HG02571 (cell line): ENCODE data around the gene RYR2.

Experiments used
- ATAC-seq: cut with Tn5 transposase; IDR thresholded peaks from one replicate; pipeline ENCODE4 v1.9.1; 2021; ENCODE audit warnings: mild to moderate bottlenecking, moderate library complexity; ENCODE audit not compliant: unreplicated experiment

The RYR2 gene

GRCh38 chr1:237619553-237619952 is 577.6 kb downstream of the RYR2 start:
- ATAC-seq, result no peak

DNA sequence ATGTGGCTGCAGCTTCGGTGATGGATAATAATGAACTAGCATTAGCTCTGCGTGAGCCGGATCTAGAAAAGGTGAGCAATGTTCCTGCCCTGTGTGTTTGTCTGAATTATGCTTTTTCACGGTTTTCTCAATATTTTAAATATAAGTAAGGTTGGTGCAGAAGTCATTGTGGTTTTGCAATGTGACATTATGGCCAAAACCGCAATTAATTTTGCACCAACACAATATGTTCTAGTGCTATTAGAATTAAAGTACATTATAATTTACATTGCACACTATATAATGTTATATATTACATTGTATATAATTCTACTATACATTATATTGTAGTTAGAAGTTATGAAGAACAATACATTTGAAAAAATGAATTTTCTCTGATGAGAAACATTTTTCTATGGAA is 592.9 kb downstream of the RYR2 start:
- no peak for ATAC-seq

GRCh38 chr1:237638555-237638954 is 596.6 kb downstream of the RYR2 start:
- no peak for ATAC-seq

DNA sequence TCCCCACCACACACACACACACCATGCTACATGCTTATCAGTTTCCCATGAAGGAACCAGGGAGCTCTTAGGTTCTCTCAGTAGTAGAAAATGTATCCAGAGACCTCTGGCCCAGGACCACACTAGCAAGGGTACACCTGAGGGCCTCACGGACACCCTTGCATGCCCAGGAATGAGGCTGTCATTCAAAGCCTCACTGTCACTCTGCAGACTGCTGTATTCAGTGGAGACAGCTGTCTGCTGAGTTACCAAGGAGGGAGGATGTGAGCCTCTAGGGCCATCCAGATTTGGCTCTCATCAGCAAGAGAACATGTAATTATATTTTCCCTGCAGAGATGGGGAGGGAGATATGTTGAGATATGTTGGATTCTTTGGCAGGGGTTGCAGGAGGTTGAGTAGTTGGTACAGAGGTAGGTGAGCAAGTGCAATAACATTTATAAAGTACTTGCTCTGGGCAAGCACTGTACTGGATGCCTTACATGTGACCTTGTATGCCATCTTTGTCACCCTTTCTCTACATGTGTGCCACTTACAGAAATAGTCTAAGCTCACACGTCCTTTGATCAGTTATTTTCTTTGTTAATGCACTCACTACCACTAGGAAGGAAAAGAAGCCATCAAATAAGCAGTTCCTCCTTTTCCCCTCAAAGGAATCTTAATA is 598.2 kb downstream of the RYR2 start:
- ATAC-seq, result no peak

DNA sequence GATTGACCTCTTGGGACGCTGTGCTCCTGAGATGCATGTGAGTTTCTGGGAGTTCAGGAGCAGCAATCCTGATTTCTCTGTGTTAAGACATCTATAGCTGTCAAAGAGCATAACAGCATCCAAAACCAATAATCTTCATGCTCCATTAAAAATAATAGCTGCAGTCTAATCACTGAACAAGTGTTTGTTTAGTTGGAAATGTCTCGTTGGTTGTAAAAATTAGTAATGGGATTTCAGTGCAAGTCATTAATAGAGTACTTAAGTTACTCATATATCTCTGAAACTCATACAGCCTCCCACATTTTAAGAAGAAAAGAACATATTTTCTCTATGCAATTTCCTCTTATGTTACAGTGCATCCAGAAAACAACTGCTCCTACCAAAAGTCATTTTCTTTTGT is 599.0 kb downstream of the RYR2 start:
- ATAC-seq, result no peak

- ATAC-seq, result no peak
These were observed 608.8 kb downstream of the RYR2 start for GRCh38 chr1:237650809-237651208.

- no peak for ATAC-seq
These were observed 613.8 kb downstream of the RYR2 start for GRCh38 chr1:237655778-237656177.

DNA sequence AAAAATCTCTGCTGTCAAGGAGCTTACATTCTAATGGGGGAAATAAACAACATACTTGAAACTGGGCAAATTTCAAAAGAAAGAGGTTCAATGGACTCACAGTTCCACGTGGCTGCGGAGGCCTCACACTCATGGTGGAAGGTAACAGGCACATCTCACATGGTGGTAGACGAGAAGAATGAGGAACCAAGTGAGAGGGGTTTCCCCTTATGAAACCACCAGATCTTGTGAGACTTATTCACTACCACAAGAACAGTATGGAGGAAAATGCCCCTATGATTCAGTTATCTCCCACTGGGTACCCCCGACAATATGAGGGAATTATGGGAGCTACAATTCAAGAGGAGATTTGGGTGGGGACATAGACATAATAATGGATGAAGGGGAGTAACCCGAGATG is 622.4 kb downstream of the RYR2 start:
- no peak for ATAC-seq

GRCh38 chr1:237670302-237670701 is 628.3 kb downstream of the RYR2 start:
- ATAC-seq, result no peak

DNA sequence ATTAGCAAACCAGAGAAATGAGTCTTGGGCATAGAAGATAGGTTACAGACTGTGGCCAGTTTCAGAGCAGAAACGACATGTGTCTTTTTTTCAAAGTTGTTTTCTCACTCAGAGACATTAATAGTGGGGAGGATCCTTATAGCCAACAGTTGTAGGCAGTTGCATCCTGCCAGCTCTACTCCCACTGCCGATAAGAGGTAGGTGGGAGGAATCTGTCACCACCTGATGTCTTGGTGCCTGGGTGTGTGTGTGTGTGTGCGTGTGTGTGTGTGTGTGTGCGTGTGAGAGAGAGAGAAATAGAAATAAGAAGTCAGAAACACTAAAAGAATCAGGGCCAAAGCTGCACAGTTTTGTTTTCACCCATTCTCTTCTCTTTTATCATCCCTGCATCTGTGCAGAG is 629.3 kb downstream of the RYR2 start:
- no peak for ATAC-seq

- no peak for ATAC-seq
These were observed 630.0 kb downstream of the RYR2 start for GRCh38 chr1:237671935-237672334.

- ATAC-seq, result no peak
These were observed 630.8 kb downstream of the RYR2 start for GRCh38 chr1:237672748-237673147.

GRCh38 chr1:237673631-237674030 is 631.6 kb downstream of the RYR2 start:
- ATAC-seq, result no peak

- ATAC-seq, result no peak
These were observed 636.0 kb downstream of the RYR2 start for GRCh38 chr1:237677979-237678378.

DNA sequence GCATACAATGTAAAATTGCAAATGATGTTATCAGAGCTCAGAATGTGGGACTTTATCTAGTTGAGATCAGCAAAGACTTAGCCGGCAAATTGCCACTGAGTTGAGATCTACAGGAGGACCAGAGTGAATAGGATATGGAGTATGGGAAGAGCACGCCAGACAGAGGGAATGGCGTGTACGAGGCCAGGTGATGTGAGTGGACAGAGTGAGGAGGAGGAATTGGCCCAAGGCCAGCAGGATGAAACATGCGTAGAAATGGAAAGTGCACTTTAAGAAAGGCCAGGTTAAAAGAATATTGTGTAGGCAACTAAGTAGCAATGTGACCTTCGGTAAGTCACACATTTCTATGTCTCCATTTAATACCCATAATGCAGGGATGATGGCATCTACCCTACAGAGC is 637.7 kb downstream of the RYR2 start:
- ATAC-seq, result no peak

DNA sequence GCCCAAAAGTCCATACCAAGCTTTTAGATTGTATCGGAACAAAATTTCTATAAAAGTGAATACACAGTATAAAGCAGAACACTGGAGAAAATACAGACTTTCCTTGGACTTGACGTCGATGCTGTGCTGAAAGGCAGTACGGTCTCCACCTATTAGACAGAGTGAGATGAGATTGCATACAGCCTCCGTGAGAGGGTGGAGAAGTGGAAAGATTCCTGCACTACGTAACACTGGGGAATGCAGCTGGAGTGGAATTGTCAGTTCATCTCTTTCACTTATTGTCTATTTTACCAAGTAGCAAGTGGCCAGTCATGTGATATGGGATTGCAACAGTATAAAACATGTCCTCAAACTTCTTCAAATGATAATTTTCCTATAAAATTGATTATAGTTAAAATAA is 639.2 kb downstream of the RYR2 start:
- no peak for ATAC-seq

DNA sequence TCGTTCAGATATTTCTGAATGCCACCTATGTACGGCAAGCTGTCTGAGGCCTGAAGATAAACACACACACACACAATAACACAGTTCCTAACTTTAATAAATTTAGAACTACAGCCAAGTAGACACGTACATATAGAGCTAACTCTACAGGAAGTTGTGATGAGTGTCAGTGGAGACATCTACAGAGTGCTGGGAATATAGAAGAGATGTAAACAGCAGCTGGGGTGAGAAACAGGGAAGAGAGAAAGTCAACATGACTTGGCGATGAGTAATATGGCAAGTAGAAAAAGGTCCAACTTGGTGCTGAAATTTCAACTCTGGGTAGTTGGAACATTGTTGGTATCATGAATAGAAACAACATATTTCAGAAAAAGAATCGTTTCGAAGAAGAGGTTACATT is 642.3 kb downstream of the RYR2 start:
- no peak for ATAC-seq

GRCh38 chr1:237685551-237685950 is 643.6 kb downstream of the RYR2 start:
- ATAC-seq, result no peak

DNA sequence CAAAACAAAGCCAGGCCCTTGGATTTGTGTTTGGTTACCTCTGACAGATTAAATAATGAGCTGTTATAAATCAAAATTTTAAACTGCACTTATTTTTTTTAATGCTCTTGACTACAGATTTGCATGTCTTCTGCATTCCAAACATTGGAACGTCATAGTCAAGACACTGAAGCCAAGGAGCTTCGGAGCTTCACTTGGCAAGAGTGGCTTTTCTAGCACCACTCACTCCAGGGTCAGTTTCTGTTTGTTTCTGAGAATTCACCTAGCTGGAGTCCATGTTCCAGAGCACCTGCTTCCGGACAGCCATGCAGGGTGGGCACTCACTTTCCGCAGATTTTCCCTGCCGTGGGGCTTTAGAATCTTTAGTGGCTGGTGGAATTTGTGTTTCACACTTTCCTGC is 645.8 kb downstream of the RYR2 start:
- no peak for ATAC-seq

DNA sequence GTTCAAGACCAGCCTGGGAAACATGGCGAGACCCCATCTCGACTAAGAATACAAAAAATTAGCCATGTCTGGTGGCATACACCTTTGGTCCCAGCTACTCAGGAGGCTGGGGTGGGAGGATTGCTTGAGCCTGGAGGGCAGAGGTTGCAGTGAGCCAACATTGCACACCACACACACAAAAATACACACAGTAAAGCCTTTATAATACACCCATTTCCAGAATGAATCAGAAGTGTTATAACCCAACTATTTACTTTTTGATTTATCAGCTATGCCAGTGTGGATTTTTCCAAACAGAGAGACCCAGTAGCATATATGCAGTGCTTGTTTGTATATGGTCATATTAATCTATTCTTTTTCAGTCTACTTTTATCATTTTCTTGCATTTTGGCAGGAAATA is 648.7 kb downstream of the RYR2 start:
- ATAC-seq, result no peak

DNA sequence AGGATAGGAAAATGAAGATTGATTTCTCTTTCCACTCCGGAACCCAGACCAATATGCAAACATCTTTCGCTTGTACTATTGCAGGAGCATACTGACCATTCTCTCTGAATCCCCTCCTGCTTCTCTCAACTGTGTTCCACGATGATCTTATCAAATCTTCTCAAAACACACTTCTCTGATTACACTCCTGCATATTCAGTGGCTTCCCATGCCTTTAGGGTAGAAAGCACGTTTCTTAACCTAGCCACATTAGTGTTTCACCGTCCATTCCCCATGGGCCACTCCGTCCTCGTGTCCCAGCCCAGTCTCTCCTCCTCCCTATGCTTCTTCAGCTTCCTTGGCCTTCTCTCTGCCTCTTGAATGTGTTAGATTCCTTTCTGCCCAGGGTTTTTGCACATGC is 650.3 kb downstream of the RYR2 start:
- no peak for ATAC-seq

GRCh38 chr1:237695878-237696277 is 653.9 kb downstream of the RYR2 start:
- ATAC-seq, result no peak

DNA sequence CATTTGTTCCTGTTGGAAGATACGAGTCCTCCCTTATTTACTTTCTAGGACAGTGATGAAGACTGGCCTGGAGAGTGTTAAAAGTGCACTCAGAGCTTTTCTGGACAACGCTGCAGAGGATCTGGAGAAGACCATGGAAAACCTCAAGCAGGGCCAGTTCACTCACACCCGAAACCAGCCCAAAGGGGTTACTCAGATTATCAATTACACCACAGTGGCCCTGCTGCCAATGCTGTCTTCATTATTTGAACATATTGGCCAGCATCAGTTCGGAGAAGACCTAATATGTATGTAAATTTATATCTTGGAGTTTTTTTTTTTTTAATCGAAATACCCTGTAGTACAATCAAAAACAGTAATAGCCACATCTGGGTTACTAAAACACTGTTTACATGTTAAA is 658.2 kb downstream of the RYR2 start:
- no peak for ATAC-seq
